Muscle of leg (tissue), 11 donors: ENCODE measurements around the gene SKIC2. TPM values are rescaled to one million over a fixed set of nuclear protein-coding genes. Genes with fewer than 3 reads are reported as not detected.
"Not testable (repeated sequence)": the region's sequence is repeated elsewhere in the genome, so short reads cannot be mapped to it uniquely, and the experiment has no call there.

ENCODE experiments used
- DNase-seq: peaks from one replicate; pipeline ENCODE4 v3.0.0; 2013
- H3K27ac ChIP-seq: one replicate; pipeline ENCODE4 v1.5.1; 2013; ENCODE audit warnings: mild to moderate bottlenecking, low read length, control low read depth
- H3K27me3 ChIP-seq: one replicate; pipeline ENCODE4 v1.6.1; 2013; ENCODE audit warnings: low read length; ENCODE audit not compliant: control insufficient read depth, insufficient read depth
- H3K36me3 ChIP-seq: one replicate; pipeline ENCODE4 v1.6.1; 2013; ENCODE audit warnings: low read length; ENCODE audit not compliant: control insufficient read depth, insufficient read depth
- H3K4me1 ChIP-seq: one replicate; pipeline ENCODE4 v1.6.1; 2013; ENCODE audit warnings: low read length; ENCODE audit not compliant: control insufficient read depth, insufficient read depth
- H3K4me3 ChIP-seq: one replicate; pipeline ENCODE4 v1.5.1; 2013; ENCODE audit warnings: low read length, control low read depth
- H3K9me3 ChIP-seq: replicated peaks from 2 replicates; pipeline ENCODE4 v1.6.1; 2013; ENCODE audit warnings: low read depth, low read length; ENCODE audit not compliant: control insufficient read depth
- WGBS: methylation state at CpG from one replicate; pipeline ENCODE4 v1.1.5; 2013; ENCODE audit warnings: missing lambda C conversion rate; ENCODE audit not compliant: insufficient coverage; 5-methylcytosine and 5-hydroxymethylcytosine counted together
- polyA plus RNA-seq, 8 donors: library from polyadenylated mRNA; unstranded; fragments of 120-200 nt; gene quantifications; one replicate each; pipeline versions ENCODE4 v1.2.1 to v1.2.3, GENCODE V29; 2013; ENCODE audit warnings: inconsistent platforms in 1 of 8, low replicate concordance in 1 of 8; ENCODE audit not compliant: insufficient read length in 8 of 8, insufficient read depth in 1 of 8
- total RNA-seq: library from RNA; stranded (reverse); fragments of 120-200 nt; gene quantifications from one replicate; pipeline ENCODE4 v1.2.4, GENCODE V29; 2013

The SKIC2 gene
- total and polyA plus RNA-seq, 9 donors, result 21.8 to 34.1 (median 30.7) TPM

DNA sequence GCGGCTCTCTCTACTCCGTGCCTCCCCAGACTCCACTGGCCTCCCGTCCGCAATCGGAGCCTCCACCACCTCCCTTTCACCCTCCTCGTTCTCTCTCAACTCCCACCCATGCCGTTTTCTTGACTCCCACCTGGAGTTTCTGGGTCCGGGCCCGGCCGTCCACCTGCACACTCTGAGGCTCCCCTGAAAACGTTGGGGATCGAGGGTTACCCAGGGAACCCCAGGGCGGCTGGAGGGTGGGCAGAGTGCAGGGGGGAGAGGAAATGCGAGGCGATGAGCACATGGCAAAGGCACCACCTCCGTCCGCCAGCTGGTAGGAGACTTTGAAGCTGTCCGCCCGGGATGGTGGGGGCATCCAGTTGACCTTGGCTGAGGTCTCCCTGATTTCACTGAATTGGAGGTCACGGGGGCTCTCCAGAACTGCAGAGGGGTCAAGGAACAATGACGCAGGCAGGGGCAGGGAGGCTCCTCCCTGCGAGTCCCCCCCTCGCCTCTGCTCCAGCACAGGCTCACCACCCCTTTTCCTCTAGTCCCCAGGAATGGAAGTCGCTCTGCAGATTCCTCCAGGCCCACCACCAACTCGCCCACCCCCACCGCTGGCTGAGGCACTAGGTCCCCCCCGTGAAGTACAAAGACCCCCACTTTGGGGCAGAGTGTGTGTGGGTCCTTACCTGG lies 52.0 kb downstream of the SKIC2 start:
- WGBS, result 82% methylated on average over 3 of the region's 27 CpGs
- DNase-seq, H3K27ac ChIP-seq, H3K4me1 ChIP-seq, H3K27me3 ChIP-seq, H3K4me3 ChIP-seq, H3K9me3 ChIP-seq, H3K36me3 ChIP-seq: not testable (repeated sequence)

DNA sequence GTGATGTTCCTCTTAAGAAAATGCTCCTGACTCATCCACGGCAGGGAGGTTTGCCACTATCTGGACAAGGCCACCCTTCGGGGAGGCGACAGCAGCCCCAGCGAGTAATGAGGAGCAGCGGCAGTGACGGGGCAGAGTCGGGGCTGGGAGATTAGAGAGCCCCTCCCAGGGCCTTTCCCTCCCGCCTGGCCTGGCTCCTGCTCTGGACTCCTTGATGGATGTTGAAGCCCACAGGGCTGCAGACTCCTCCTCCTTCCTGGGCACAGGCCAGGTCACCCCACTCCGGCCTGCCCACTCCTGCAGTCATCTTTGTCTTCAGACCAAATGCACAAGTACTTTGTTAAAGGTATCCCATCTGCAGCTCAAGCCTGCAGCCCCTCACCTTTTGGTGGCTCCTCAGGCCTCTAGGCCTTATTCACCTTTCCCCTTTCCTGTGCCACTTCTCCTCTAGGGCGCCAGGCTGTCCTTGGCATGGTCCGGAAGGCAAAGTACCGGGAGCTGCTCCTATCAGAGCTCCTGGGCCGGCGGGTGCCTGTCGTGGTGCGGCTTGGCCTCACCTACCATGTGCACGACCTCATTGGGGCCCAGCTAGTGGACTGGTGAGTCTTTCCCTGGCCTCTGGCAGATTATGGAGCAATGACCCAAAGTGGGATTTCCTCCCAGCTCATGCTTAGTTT lies 54.1 kb downstream of the SKIC2 start:
- DNase-seq, H3K4me3 ChIP-seq, H3K9me3 ChIP-seq, H3K4me1 ChIP-seq, H3K27ac ChIP-seq, H3K36me3 ChIP-seq, H3K27me3 ChIP-seq: not testable (repeated sequence)
- WGBS, result no CpG with 5 or more reads among the region's 17 CpGs

DNA sequence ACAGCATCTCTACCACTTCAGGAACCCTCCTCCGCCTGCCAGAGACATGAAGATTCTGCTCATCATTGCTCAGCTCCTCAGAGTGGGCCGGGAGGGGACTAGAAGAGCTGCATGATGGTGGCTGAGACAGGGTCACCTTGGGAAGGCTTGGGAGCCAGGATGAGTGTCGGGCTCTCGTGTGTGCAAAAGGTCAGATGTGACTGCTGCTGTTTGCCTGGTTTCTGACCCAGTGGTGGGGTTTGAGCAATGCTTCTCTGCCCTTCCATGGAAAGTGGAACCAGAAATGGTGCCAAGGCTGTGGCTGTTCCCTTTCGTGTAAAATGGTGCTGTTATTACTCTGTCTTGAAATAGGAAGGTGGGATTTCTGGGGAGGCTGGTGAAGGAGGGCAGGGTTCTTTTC lies 54.8 kb downstream of the SKIC2 start:
- H3K36me3 ChIP-seq, DNase-seq, H3K4me3 ChIP-seq, H3K27ac ChIP-seq, H3K4me1 ChIP-seq, H3K27me3 ChIP-seq, H3K9me3 ChIP-seq: not testable (repeated sequence)
- no CpG with 5 or more reads among the region's 5 CpGs for WGBS

DNA sequence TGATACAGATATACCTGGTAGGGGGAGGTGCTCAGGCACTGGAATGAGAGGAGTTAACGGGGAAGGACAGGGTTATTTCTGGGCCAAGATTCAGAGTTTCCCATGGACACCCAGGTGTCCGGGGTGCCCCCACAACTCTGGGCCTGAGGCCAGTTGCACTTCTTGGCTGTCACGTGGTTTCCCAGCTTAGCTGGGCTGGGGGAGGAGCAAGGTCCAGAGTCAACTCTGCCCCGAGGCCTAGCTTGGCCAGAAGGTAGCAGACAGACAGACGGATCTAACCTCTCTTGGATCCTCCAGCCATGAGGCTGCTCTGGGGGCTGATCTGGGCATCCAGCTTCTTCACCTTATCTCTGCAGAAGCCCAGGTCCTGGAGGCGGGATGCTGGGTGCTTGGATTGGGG lies 55.6 kb downstream of the SKIC2 start, which contains the start of gene C4B:
TSS of gene C4B (plus strand) at position 249 of the 400 bp plus-strand sequence. CDS start at position 300, 51 bp downstream.
- H3K27ac ChIP-seq, H3K9me3 ChIP-seq, H3K36me3 ChIP-seq, H3K27me3 ChIP-seq, H3K4me3 ChIP-seq, DNase-seq, H3K4me1 ChIP-seq: not testable (repeated sequence)
- no CpG with 5 or more reads among the region's 6 CpGs for WGBS

Other genes starting within 250 kb of the SKIC2 start
Only the 30 nearest of the 35 such genes appear.
- 101 TPM for gene DDAH2, start 229.9 kb upstream of the SKIC2 start, total RNA-seq
- gene DDAH2, start 229.9 kb upstream of the SKIC2 start, polyA plus RNA-seq, result 100 to 1,000 TPM; 111 to 147 (median 135) TPM
- 219 TPM for gene CLIC1, start 222.6 kb upstream of the SKIC2 start, total RNA-seq
- gene CLIC1, start 222.6 kb upstream of the SKIC2 start, polyA plus RNA-seq, result 100 to 1,000 TPM; 117 to 177 (median 152) TPM
- 9.1 TPM for gene MSH5, start 219.2 kb upstream of the SKIC2 start, total RNA-seq
- 10 to 100 TPM in 6 of 8 donors, 1 to 10 TPM in 2; 5.3 to 20.8 (median 11.5) TPM for gene MSH5, start 219.2 kb upstream of the SKIC2 start, polyA plus RNA-seq
- gene SAPCD1, start 196.5 kb upstream of the SKIC2 start, total RNA-seq, result 2.7 TPM
- 1 to 10 TPM; 1.4 to 6.3 (median 2.9) TPM for gene SAPCD1, start 196.5 kb upstream of the SKIC2 start, polyA plus RNA-seq
- gene VWA7, start 181.8 kb upstream of the SKIC2 start, total RNA-seq, result 1.2 TPM
- gene VWA7, start 181.8 kb upstream of the SKIC2 start, polyA plus RNA-seq, result 1 to 10 TPM in 7 of 8 donors, under 1 TPM in 1; 0.71 to 2.1 (median 1.6) TPM
- 21.9 TPM for gene VARS1, start 163.4 kb upstream of the SKIC2 start, total RNA-seq
- 10 to 100 TPM; 35.1 to 63.0 (median 51.2) TPM for gene VARS1, start 163.4 kb upstream of the SKIC2 start, polyA plus RNA-seq
- gene LSM2, start 152.2 kb upstream of the SKIC2 start, total RNA-seq, result 42.0 TPM
- 10 to 100 TPM; 41.3 to 64.3 (median 56.8) TPM for gene LSM2, start 152.2 kb upstream of the SKIC2 start, polyA plus RNA-seq
- gene HSPA1L, start 143.9 kb upstream of the SKIC2 start, total RNA-seq, result 2.3 TPM
- 1 to 10 TPM; 2.9 to 4.1 (median 3.6) TPM for gene HSPA1L, start 143.9 kb upstream of the SKIC2 start, polyA plus RNA-seq
- 76.7 TPM for gene HSPA1A, start 143.6 kb upstream of the SKIC2 start, total RNA-seq
- 10 to 100 TPM; 57.3 to 94.7 (median 82.0) TPM for gene HSPA1A, start 143.6 kb upstream of the SKIC2 start, polyA plus RNA-seq
- gene HSPA1B, start 131.4 kb upstream of the SKIC2 start, total RNA-seq, result 56.2 TPM
- 100 to 1,000 TPM in 1 of 8 donors, 10 to 100 TPM in 7; 42.7 to 101 (median 63.5) TPM for gene HSPA1B, start 131.4 kb upstream of the SKIC2 start, polyA plus RNA-seq
- gene NEU1, start 96.4 kb upstream of the SKIC2 start, total RNA-seq, result 27.1 TPM
- gene NEU1, start 96.4 kb upstream of the SKIC2 start, polyA plus RNA-seq, result 10 to 100 TPM; 14.5 to 24.5 (median 18.1) TPM
- gene SLC44A4, start 80.2 kb upstream of the SKIC2 start, total RNA-seq, result 0.18 TPM
- 1 to 10 TPM in 2 of 8 donors, under 1 TPM in 6; 0.12 to 8.9 (median 0.37) TPM for gene SLC44A4, start 80.2 kb upstream of the SKIC2 start, polyA plus RNA-seq
- 28.3 TPM for gene EHMT2, start 61.5 kb upstream of the SKIC2 start, total RNA-seq
- 10 to 100 TPM; 30.7 to 43.8 (median 33.8) TPM for gene EHMT2, start 61.5 kb upstream of the SKIC2 start, polyA plus RNA-seq
- 2.7 TPM for gene ZBTB12, start 57.1 kb upstream of the SKIC2 start, total RNA-seq
- 10 to 100 TPM in 7 of 8 donors, 1 to 10 TPM in 1; 9.2 to 15.3 (median 14.0) TPM for gene ZBTB12, start 57.1 kb upstream of the SKIC2 start, polyA plus RNA-seq
- gene C2, start 31.5 kb upstream of the SKIC2 start, total RNA-seq, result 3.7 TPM
- 1 to 10 TPM; 3.3 to 9.5 (median 5.0) TPM for gene C2, start 31.5 kb upstream of the SKIC2 start, polyA plus RNA-seq
- 1.6 TPM for gene CFB, start 13.1 kb upstream of the SKIC2 start, total RNA-seq
- gene CFB, start 13.1 kb upstream of the SKIC2 start, polyA plus RNA-seq, result 1 to 10 TPM; 1.0 to 4.8 (median 2.0) TPM
- gene NELFE, start 204 bp upstream of the SKIC2 start, total RNA-seq, result 48.9 TPM
- 10 to 100 TPM; 64.7 to 72.6 (median 69.2) TPM for gene NELFE, start 204 bp upstream of the SKIC2 start, polyA plus RNA-seq
- gene DXO, start 13.0 kb downstream of the SKIC2 start, total RNA-seq, result 10.7 TPM
- 10 to 100 TPM; 16.0 to 22.2 (median 17.4) TPM for gene DXO, start 13.0 kb downstream of the SKIC2 start, polyA plus RNA-seq
- 13.0 TPM for gene C4A, start 22.9 kb downstream of the SKIC2 start, total RNA-seq
- gene C4A, start 22.9 kb downstream of the SKIC2 start, polyA plus RNA-seq, result 10 to 100 TPM in 6 of 8 donors, 1 to 10 TPM in 2; 6.6 to 20.4 (median 15.8) TPM
- gene C4B, start 55.6 kb downstream of the SKIC2 start, total RNA-seq, result 15.6 TPM
- 10 to 100 TPM in 7 of 8 donors, 1 to 10 TPM in 1; 9.5 to 32.1 (median 24.1) TPM for gene C4B, start 55.6 kb downstream of the SKIC2 start, polyA plus RNA-seq
- 0.04 TPM for gene CYP21A2, start 79.2 kb downstream of the SKIC2 start, total RNA-seq
- 1 to 10 TPM in 3 of 8 donors, under 1 TPM in 5; 0.20 to 1.9 (median 0.62) TPM for gene CYP21A2, start 79.2 kb downstream of the SKIC2 start, polyA plus RNA-seq
- 108 TPM for gene TNXB, start 150.2 kb downstream of the SKIC2 start, total RNA-seq
- gene TNXB, start 150.2 kb downstream of the SKIC2 start, polyA plus RNA-seq, result 100 to 1,000 TPM in 7 of 8 donors, 10 to 100 TPM in 1; 100.0 to 207 (median 127) TPM
- gene ATF6B, start 169.1 kb downstream of the SKIC2 start, total RNA-seq, result 11.7 TPM
- gene ATF6B, start 169.1 kb downstream of the SKIC2 start, polyA plus RNA-seq, result 10 to 100 TPM; 38.3 to 53.3 (median 46.7) TPM
- 4.5 TPM for gene FKBPL, start 171.1 kb downstream of the SKIC2 start, total RNA-seq
- gene FKBPL, start 171.1 kb downstream of the SKIC2 start, polyA plus RNA-seq, result 1 to 10 TPM; 4.0 to 6.0 (median 4.4) TPM
- 0.18 TPM for gene PRRT1, start 192.8 kb downstream of the SKIC2 start, total RNA-seq
- gene PRRT1, start 192.8 kb downstream of the SKIC2 start, polyA plus RNA-seq, result 1 to 10 TPM in 7 of 8 donors, under 1 TPM in 1; 0.71 to 2.3 (median 1.2) TPM
- gene PPT2, start 195.0 kb downstream of the SKIC2 start, total RNA-seq, result 15.3 TPM
- 10 to 100 TPM; 23.7 to 35.7 (median 31.6) TPM for gene PPT2, start 195.0 kb downstream of the SKIC2 start, polyA plus RNA-seq
- gene EGFL8, start 205.4 kb downstream of the SKIC2 start, total RNA-seq, result 28.9 TPM
- gene EGFL8, start 205.4 kb downstream of the SKIC2 start, polyA plus RNA-seq, result 10 to 100 TPM; 22.9 to 43.4 (median 27.7) TPM
- 32.3 TPM for gene AGPAT1, start 216.9 kb downstream of the SKIC2 start, total RNA-seq
- 10 to 100 TPM; 55.4 to 71.7 (median 61.8) TPM for gene AGPAT1, start 216.9 kb downstream of the SKIC2 start, polyA plus RNA-seq
- gene RNF5, start 219.2 kb downstream of the SKIC2 start, total RNA-seq, result 41.5 TPM
- gene RNF5, start 219.2 kb downstream of the SKIC2 start, polyA plus RNA-seq, result 10 to 100 TPM; 46.9 to 57.5 (median 52.8) TPM
- 3.7 TPM for gene AGER, start 225.1 kb downstream of the SKIC2 start, total RNA-seq
- gene AGER, start 225.1 kb downstream of the SKIC2 start, polyA plus RNA-seq, result 10 to 100 TPM in 5 of 8 donors, 1 to 10 TPM in 3; 6.1 to 17.1 (median 10.9) TPM